C1 segment of cervical spinal cord (tissue), 14 donors: ENCODE measurements around the gene BICRA.
A peak's percentile ranks its signal among the peaks of the same experiment; 100 is the strongest.
"Not testable (repeated sequence)": the region's sequence is repeated elsewhere in the genome, so short reads cannot be mapped to it uniquely, and the experiment has no call there.

Experiments
- DNase-seq, 14 donors: peaks; one replicate each; lab custom pipeline; 2025; lab: John Stamatoyannopoulos, UW

The BICRA gene

GRCh38 chr19:47630594-47630993, 21.7 kb downstream of the BICRA start:
- no peak for DNase-seq

GRCh38 chr19:47631681-47632446, 22.9 kb downstream of the BICRA start:
- DNase-seq: peak in 2 of 14 donors; percentile 6 to 42

GRCh38 chr19:47633517-47633916, 24.6 kb downstream of the BICRA start:
- DNase-seq: no peak

GRCh38 chr19:47633996-47634395, 25.1 kb downstream of the BICRA start:
- DNase-seq: no peak

GRCh38 chr19:47635152-47635754, 26.3 kb downstream of the BICRA start:
- not testable (repeated sequence) for DNase-seq

GRCh38 chr19:47637550-47637949, 28.6 kb downstream of the BICRA start:
- DNase-seq: no peak

GRCh38 chr19:47641891-47642485, 33.1 kb downstream of the BICRA start:
- DNase-seq: no peak

- DNase-seq: peak in 1 of 14 donors; percentile 10
Observed at GRCh38 chr19:47643281-47643680, 34.3 kb downstream of the BICRA start.

GRCh38 chr19:47644199-47644598, 35.3 kb downstream of the BICRA start:
- no peak for DNase-seq

- peak in 1 of 14 donors; percentile 41 for DNase-seq
Observed at GRCh38 chr19:47644743-47645482, 36.0 kb downstream of the BICRA start.

- no peak for DNase-seq
Observed at GRCh38 chr19:47646924-47647323, 38.0 kb downstream of the BICRA start.

GRCh38 chr19:47649588-47649987, 40.7 kb downstream of the BICRA start:
- DNase-seq: no peak

GRCh38 chr19:47650700-47651099, 41.8 kb downstream of the BICRA start:
- DNase-seq: peak in 1 of 14 donors; percentile 75

GRCh38 chr19:47651132-47651531, 42.2 kb downstream of the BICRA start:
- no peak for DNase-seq

- DNase-seq: peak in 1 of 14 donors; percentile 16
Observed at GRCh38 chr19:47651691-47652090, 42.8 kb downstream of the BICRA start.

- DNase-seq: no peak
Observed at GRCh38 chr19:47652285-47652684, 43.4 kb downstream of the BICRA start.

- DNase-seq: no peak
Observed at GRCh38 chr19:47653856-47654255, 44.9 kb downstream of the BICRA start.

- no peak for DNase-seq
Observed at GRCh38 chr19:47657719-47658118, 48.8 kb downstream of the BICRA start.

- peak in 1 of 14 donors; percentile 3 for DNase-seq
Observed at GRCh38 chr19:47658431-47659348, 49.8 kb downstream of the BICRA start.

- no peak for DNase-seq
Observed at GRCh38 chr19:47660435-47660832, 51.5 kb downstream of the BICRA start.

GRCh38 chr19:47661161-47661560, 52.2 kb downstream of the BICRA start:
- peak in 1 of 14 donors; percentile 21 for DNase-seq
